ENCODE results near the gene MKRN2. TPM values are rescaled to one million over a fixed set of nuclear protein-coding genes. Genes with fewer than 3 reads are reported as not detected.
"Not testable (repeated sequence)": the region's sequence is repeated elsewhere in the genome, so short reads cannot be mapped to it uniquely, and the experiment has no call there.

The MKRN2 gene
- total RNA-seq, 1 donor from 2014 or later, result 20.6 TPM

DNA sequence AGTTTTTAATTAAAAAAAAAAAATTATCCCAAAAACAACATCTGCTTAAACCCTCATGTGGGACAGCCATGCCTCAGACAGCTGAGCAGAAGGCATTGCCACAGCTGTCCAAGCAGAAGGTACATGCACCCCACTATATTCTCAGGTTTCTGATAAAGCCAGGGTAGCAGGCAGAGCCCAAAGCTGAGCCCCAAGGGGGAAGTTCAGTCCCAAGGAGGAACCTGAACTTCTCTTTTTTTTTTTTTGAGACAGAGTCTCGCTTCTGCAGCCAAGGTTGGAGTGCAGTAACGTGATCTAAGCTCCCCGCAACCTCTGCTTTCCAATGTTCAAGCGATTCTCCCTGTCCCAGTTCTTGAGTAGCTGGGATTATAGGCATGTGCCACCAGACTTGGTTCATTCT, 33.2 kb downstream of the MKRN2 start:
- no peak for ATAC-seq

DNA sequence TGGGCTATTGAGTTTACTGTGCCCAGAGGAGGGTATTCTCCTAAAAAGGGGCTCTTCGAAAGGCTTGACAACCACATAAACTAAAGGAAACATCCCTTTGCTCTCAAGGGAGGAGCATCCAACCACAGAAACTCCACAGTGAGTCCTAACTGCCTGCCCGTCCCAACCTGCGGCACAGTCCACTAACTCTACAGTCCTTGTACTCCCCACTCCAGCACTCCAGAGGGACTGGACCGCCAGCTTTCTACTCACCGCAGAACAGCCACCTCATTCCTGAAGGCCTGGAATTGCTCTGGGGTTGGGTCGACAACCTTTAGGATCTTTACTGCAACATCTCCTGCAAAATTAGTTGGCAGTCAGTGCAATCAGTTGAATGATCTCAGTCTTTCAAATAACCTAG, 34.6 kb downstream of the MKRN2 start:
- no peak for ATAC-seq

DNA sequence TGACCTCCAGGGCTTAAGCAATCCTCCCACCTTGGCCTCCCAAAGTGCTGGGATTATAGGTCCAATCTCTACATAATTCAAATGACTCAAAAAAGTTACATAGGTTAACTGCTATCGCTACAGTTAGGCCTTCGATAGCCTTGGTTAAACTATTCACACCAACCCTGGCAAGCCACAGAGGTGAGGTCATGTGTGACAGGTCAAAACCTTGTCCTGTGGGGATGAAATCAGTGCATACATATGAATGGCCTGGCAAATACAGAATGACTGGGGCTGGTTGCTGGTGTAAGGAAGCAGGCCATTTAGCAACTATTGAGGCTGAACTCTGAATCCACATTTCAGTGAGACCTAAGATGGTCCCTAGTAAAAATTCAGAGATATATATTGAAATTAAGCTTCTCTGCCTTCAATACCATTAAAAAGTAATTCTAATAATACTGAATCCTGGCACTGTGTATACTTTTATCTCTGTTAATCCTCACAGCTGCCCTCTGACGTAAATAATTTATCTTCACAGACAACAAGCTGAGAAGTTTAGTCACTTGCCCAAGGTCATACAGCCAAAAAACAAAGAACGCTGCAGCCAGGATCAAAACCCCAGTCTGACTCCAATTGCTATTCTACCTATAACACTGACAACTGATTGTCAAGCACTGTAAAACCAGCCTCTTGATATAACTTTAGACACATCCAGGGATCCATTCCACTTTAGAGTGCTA, 35.3 kb downstream of the MKRN2 start:
- ATAC-seq, result no peak

DNA sequence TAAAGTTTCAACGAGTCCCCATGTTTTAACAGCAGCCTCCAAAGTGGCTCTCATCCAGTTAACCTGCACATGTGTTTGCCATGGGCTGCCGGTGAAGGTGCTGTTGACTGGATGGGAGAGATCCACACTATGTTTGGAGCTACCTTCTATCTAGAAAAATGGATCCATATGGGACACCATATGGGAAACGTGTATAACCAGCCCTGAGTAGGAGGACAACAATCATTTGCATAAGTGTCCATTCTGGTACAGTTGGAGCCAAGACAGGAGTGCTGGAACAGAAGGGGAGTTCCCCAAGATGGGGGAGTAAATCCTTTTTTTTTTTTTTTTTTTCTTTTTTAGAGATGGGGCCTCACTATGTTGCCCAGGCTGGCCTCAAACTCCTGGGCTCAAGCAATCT, 36.6 kb downstream of the MKRN2 start:
- ATAC-seq, result no peak

DNA sequence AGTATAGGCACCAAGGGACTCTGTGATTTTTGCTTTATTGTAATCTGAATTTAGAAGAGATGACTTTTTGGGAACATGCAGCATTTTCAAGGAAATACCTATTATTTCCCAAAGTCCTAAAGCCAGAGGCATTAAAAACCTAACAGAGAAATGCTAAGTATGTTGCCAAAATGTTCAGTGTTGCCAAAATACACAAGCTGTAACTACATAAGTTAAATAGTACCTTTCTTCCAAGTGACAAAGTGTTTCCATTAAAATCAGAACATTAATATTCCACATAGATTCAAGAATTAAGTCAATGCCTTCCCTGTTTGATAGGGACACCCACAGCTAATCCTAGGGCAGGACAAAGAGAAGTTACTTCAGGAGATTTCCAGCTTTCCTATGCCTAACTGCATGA, 42.0 kb downstream of the MKRN2 start:
- no peak for ATAC-seq

DNA sequence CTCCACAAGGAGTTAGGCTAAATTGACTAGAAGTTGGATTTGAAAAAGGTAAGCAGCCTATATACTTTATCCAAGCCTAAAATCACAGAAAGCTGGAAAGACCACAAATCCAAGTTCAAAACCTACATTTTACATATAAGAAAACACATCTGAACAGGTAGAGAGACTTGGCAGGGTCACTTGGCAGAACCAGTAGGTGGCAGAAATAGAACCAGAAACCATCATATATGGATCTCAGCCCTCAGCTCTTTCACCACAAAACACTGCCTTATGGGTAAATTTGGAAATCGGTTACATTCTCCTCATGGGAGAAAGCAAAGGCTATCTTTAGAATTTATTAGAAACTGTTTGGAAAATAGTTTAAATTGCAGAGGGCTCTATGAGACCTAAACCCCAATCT, 44.2 kb downstream of the MKRN2 start:
- ATAC-seq, result no peak

DNA sequence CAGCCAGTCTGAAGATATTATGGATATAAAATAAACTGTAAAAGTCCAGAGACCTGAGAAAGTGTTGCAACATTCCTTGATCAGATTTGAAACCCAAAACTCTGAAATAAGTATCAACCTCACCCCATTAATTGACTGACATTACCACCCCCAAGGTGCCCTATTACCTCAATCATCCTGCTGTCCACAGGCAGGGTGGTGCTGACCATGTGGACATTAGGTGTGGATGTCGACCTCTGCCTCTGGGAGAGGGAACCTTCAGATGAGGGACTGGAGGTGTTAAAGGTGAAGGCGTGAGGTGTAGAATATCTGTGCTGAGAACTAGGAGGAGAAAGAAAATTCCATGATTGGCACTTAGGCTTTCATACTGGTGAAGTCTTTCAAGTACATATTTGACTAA, 47.1 kb downstream of the MKRN2 start:
- ATAC-seq, result no peak

DNA sequence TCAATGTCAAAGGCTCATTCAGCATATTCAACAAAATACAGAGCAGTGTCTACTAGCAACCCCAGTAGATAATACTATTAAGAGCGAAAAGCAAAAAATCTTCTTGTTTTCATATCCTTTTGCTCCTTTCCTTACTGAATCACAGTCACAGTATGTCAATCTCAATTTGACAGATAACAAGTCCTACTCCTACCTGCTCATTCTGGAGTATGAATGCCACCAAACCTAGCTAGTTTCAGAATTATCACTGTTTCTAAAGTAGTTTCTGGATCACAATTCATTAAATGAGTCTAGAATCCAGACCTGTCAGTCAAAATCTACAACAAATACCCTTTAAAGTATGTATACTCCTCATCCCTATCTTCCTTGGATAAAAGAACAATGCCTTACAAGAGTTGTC, 51.5 kb downstream of the MKRN2 start:
- ATAC-seq, result no peak

DNA sequence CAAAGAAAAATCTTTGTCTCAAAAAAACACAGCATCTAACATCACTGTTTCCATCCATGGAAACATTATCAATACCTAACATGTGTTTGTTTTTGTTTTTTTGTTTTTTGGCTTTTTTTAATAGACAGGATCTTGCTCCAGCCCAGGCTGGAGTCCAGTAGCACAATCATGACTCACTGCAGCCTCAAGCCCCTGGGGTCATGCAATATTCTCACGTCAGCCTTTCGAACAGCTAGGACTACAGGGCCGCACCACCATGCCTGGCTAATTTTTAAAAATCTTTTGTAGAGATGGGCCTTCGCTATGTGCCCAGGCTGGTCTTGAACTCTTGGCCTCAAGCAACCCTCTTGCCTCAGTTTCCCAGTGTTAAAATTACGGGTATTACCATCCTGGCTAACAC, 54.2 kb downstream of the MKRN2 start:
- no peak for ATAC-seq

DNA sequence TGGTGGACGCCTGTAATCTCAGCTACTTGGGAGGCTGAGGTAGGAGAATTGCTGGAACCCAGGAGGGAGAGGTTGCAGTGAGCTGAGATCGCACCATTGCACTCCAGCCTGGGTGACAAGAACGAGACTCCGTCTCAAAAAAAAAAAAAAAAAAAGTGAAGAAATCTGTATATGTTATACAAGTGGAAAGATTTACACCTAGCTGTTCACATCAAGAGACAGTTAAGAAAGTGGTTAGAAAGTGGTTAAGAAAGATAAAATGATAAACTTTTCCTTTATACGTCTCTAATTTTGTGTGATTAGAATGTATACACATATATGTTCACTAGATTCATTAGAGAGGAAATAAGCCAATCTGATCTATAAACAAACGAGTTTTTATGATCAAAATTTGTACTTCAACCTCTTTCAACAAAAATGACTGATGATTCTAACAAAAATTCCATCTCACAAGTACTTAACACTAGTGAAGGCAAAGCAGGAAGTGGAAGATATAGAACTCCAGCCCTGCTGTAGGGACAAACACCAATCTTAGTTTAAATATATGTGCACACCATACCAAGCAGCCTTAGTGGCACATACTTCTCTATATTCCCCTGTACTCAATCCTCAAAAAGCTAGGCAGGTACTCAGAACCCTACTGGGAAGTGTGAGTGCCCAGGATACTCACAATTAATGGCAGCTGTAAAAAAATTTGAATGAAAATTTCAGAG, 55.8 kb downstream of the MKRN2 start:
- no peak for ATAC-seq

DNA sequence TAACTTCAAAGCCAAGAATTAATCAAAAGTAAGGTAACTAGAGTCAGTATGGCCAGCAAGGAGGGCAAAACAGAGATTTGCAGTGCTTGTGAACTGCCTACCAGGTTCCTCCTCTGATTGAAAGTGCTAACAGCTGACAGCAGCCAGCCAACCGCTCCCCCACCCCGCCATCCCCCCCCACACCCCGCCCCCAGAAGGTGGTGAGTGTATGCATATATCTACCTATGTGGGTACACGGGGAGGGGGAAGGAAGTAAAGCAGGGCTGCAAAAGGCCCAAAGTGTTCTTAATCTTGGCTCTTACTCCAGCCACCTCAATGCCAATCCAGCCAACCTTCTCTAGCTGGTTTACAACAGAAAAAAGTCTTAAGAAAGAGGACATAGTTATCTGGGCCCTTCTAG, 56.4 kb downstream of the MKRN2 start:
- ATAC-seq, result no peak

DNA sequence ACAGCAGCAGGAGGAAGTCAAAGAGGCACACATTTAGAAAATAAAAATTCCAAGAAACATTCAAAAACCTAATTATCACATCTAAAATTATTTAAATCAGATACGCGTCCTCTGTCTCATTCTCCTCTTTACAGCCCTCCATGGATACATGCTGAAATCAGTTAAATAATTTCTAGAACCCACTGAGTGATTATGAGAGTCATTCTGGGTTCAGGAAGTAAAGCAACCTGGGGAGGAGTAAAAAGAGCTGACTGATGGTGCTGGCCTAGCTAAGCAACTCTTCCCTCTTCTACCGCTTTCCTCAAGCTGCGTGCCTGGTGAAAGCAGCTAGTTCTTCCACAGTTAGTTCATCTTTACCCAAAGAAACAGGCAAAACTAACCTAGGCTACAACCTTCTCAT, 58.4 kb downstream of the MKRN2 start:
- no peak for ATAC-seq

DNA sequence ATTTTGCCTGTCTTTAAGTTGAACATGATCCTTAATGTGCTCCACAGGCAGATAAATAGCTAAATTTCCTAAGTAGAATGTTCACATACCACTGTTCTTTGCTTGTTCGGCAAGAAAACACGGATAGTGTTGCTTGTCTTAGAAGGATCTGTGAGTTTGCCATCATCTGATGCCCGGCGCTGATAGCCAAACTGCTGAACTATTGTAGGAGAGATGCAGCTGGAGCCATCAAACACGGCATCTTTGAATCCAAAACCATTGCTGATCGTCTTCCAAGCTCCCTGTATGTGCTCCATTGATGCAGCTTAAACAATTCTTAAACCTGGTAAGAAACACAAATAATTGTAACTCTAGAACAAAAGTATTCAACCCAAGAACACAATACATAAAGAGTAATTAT, 61.5 kb downstream of the MKRN2 start:
- ATAC-seq, result no peak

DNA sequence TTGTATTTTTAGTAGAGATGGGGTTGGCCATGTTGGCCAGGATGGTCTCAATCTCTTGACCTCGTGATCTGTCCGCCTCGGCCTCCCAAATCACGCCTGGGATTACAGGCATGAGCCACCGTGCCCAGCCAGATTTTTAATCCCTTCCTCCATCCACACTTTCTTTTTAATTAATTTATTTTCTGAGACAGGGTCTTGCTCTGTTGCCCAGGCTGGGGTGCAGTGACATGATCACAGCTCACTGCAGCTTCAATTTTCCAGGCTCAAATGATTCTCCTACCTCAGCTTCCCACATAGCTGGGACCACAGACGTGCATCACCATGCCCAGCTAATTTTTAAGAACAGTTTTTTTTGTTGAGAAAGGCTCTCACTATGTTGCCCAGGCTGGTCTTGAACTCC, 63.4 kb downstream of the MKRN2 start:
- ATAC-seq, result no peak

DNA sequence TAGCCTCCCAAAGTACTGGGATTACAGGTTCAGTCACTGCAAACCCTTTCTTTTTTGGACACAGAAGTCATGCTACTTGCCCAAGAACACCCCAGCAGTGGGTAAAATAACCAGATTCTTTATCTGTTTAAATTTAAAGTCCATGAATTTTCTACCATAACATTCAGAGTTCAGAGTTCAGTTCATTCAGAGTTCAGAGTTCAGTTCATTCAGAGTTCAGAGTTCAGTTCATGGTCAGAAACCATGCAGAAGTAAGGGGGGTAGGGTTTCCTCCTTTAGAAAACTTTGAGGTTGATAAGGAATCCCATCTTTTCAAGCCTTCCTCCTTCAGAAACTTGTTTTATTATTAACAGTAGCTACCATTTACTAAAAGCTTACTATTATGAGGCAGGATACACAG, 63.8 kb downstream of the MKRN2 start:
- no peak for ATAC-seq

DNA sequence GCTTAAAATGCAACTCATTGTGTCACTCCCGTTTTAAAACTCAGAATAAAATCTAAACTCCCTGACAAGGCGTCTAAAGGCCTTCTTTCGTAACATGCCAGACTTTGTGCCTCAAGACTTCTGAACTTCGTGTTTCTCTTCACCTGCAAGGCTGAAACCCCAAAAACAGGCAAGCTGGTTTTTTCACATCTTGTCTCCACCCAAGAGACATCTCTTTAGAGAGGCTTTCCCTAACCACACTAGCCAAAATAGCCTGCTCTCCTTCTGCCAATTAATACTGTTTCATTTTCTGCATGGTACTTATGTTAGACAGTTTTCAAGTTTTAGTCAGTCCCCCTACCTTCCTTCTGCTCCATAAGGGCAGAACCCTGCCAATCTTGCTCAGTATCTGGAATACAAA, 65.4 kb downstream of the MKRN2 start:
- ATAC-seq, result no peak

DNA sequence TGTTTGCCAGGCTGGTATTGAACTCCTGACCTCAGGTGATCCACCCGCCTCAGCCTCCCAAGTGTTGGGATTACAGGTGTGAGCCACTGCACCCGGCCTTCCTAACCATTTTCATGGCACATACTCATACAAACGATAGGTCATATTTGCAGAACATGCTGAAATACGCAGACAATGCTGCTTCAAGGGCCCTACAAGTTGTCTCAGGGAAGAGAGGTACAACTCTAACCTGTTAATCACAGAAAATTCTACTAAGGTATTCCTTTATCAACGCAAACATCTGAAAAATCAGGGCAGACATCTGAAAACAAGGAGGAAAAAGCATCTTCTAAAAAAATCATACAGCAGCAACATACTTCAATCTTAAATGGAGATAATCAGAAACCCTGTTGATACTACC, 67.2 kb downstream of the MKRN2 start:
- no peak for ATAC-seq

DNA sequence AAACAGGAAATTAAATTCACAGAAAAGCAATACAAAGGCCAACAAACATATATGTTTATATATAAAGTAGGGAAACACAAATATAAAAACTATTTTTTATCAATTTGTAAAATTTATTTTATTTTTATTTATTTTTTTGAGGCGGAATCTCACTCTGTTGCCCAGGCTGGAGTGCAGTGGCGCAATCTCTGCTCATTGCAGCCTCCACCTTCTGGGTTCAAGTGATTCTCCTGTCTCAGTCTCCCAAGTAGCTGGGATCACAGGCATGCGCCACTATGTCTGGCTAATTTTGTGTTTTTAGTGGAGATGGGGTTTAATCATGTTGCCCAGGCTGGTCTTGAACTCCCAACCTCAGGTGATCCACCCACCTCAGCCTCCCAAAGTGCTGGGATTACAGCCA, 68.1 kb downstream of the MKRN2 start:
- ATAC-seq, result not testable (repeated sequence)

DNA sequence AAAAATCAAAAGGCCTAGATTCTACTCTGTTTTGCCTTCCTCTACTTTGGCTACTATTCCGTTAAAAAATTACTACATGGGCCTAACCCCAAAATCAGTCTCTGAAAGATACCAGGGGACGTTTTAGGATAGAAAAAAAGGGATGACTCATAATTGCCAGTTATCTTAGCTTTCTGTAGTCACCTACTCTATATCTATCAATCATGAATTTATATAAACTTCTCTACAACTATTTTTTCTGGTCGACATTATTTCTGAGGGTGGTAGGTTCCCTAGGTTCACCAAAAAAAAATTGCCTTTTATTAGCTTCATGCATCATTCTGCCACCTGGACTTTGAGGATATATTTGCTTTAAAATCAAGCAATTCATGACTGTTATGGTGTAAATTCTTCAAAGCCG, 70.5 kb downstream of the MKRN2 start:
- no peak for ATAC-seq

DNA sequence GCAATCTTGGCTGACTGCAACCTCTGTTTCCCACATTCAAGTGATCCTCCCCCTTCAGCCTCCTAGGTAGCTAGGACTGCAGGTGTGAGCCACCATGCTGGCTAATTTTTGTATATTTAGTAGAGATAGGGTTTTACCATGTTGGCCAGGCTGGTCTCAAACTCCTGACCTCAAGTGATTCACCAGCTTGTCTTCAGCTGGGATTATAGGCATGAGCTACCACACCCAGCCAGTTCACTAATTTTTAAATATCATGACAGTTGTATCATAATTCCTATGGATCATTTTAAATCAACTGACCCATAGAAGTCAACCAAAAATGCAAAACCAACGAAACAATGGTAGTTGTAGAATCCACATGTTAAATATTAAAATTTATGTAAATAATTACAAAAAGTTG, 71.9 kb downstream of the MKRN2 start:
- ATAC-seq, result peak; percentile 51

DNA sequence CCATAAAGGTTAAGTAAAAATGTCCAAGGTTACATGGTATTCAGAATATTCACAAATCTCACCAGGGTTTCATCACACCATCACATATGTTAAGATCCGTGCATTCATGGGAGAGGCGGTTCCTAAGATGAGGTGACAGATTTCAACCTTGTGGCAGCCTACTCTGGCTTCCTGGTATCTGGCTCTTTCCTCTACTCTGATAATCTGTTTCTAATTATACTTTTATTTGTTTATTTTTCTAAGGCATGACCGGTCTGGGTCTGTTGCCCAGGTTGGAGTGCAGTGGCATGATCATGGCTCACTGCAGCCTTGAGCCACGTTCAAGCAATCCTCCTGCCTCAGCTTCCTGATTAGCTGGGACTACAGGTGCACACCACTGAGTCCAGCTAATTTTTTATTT, 72.7 kb downstream of the MKRN2 start:
- peak; percentile 84 for ATAC-seq

DNA sequence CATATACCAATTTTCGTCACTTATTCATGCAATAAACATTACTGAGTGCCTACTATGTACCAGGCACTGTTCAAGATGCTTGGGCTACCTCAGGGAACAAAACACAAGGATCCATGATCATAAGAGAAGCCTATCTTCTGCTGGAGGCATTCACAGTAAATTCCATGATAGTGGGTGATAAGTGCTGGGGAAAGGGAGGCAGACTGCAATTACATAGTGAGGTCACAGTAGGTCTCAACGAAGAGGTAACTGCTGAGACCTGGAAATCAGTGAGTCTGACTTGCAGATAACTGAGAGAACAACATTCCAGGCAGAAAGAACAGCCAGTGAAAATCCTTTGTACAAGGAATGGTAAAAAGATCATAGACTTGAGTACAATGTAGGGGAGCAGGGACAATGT, 73.4 kb downstream of the MKRN2 start:
- ATAC-seq, result no peak

DNA sequence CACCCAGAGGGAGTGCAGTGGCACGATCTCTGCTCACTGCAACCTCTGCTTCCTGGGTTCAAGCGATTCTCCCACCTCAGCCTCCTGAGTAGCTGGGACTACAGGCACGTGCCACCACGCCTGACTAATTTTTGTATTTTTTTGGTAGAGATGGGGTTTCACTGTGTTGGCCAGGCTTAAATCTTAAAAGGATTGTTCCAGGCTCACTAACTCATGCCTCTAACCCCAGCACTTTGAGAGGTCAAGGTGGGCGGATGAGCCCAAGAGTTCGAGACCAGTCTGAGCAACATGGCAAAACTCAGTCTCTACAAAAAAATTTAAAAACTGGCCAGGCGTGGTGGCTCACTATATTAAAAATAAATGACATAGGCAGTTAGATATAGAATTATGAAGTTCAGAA, 74.0 kb downstream of the MKRN2 start:
- ATAC-seq, result not testable (repeated sequence)

DNA sequence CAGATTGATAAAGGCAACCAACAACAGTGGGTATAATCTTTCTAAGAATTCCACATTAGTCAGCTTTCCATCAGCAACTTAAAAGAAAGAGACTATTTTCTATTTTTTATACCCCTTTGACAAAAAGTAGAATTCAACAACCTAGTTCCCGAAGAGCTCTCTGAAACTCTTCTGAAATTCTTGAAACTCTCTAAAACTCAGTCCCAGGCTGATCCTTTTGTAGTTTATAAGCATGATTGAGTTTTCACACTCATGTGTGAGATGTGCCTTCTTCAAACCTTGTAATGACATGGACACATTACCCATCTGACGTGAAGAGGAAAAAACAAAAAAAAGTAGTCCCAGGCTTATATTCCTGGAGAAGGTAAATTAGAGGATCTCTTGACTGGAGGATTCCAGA, 75.6 kb downstream of the MKRN2 start:
- no peak for ATAC-seq

DNA sequence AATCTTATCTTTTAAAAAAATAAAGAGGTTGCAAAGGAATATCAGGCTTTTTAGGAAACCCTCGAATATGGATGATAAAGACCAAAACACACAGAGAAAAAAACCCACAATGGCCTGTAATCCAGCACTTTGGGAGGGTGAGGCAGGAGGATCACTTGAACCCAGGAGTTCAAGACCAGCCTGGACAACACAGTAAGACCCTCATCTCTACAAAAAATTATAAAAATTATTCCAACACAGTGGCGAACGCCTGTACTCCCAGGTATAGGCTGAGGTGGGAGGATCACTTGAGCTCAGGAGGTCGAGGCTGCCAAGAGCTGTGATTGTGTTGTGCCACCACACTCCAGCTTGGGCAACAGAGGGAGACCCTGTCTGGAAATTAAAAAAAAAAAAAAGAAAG, 76.2 kb downstream of the MKRN2 start:
- no peak for ATAC-seq
